Tibial nerve (tissue), 4 donors: Measurements from ENCODE around the gene KLK5.

ENCODE experiments used
- EP300 ChIP-seq, 2 donors: sonication (generic); formaldehyde crosslinking; IDR thresholded peaks; one replicate each; pipeline ENCODE4 v1.6.1; 2017; ENCODE audit warnings: antibody characterized with exemption in 2 of 2, mild to moderate bottlenecking in 1 of 2
- TF ChIP-seq, protein P1 (sequence below), 5 experiments: fragments of 200-600 bp in 3 of 5; fragments of 450-650 bp in 2 of 5; sonication (generic) in 3 of 5; IDR thresholded peaks; one replicate each; pipeline ENCODE4 v1.5.1; 2016 to 2019; ENCODE audit warnings: antibody characterized with exemption in 5 of 5, mild to moderate bottlenecking in 3 of 5, moderate library complexity in 2 of 5

DNA sequence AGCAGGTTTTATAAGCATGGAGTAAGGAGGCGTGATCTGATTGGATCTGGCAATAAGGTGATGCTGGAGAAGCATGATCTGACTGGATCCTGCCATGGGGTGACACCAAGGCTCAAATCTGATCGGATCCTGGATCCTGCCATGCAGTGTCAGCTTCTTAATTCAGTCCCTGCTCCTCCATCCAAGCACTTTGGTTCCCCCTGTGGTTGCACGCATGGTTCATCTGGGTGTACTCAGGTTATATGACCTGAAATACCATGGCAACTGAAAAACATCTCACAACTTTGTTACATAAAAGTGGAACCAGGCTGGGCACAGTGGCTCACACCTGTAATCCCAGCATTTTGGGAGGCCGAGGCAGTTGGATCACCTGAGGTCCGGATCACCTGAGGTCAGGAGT, 24.0 kb downstream of the KLK5 start:
- TF ChIP-seq, protein P1, sequence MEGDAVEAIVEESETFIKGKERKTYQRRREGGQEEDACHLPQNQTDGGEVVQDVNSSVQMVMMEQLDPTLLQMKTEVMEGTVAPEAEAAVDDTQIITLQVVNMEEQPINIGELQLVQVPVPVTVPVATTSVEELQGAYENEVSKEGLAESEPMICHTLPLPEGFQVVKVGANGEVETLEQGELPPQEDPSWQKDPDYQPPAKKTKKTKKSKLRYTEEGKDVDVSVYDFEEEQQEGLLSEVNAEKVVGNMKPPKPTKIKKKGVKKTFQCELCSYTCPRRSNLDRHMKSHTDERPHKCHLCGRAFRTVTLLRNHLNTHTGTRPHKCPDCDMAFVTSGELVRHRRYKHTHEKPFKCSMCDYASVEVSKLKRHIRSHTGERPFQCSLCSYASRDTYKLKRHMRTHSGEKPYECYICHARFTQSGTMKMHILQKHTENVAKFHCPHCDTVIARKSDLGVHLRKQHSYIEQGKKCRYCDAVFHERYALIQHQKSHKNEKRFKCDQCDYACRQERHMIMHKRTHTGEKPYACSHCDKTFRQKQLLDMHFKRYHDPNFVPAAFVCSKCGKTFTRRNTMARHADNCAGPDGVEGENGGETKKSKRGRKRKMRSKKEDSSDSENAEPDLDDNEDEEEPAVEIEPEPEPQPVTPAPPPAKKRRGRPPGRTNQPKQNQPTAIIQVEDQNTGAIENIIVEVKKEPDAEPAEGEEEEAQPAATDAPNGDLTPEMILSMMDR (IDR thresholded peaks at IDR 0.05) = no peak
- no peak for TF ChIP-seq EP300 (IDR thresholded peaks at IDR 0.05)
